HEK293 (cell line): ENCODE measurements around the gene DDT.

Experiments used
- BCL11A ChIP-seq: fragments of 450-650 bp; formaldehyde crosslinking; IDR thresholded peaks from 2 replicates; pipeline ENCODE4 v1.5.1; 2016; ENCODE audit warnings: low read depth, missing biosample characterization, missing genetic modification characterization
- GFI1B ChIP-seq: fragments of 450-650 bp; formaldehyde crosslinking; IDR thresholded peaks from 2 replicates; pipeline ENCODE4 v1.5.1; 2016; ENCODE audit warnings: missing biosample characterization, missing genetic modification characterization
- ZBTB1 ChIP-seq: fragments of 450-650 bp; formaldehyde crosslinking; IDR thresholded peaks from 2 replicates; pipeline ENCODE4 v1.5.1; 2016; ENCODE audit warnings: missing biosample characterization, missing genetic modification characterization
- ZBTB20 ChIP-seq: fragments of 450-650 bp; formaldehyde crosslinking; IDR thresholded peaks from 2 replicates; pipeline ENCODE4 v1.5.1; 2016; ENCODE audit warnings: missing biosample characterization, missing genetic modification characterization
- ZNF24 ChIP-seq: fragments of 450-650 bp; formaldehyde crosslinking; IDR thresholded peaks from 2 replicates; pipeline ENCODE4 v1.5.1; 2016; ENCODE audit warnings: missing biosample characterization, missing genetic modification characterization
- ZNF292 ChIP-seq: fragments of 450-650 bp; formaldehyde crosslinking; IDR thresholded peaks from 2 replicates; pipeline ENCODE4 v1.5.1; 2016; ENCODE audit warnings: low read depth, missing biosample characterization, missing genetic modification characterization, borderline replicate concordance
- ZNF416 ChIP-seq: fragments of 450-650 bp; formaldehyde crosslinking; IDR thresholded peaks from 2 replicates; pipeline ENCODE4 v1.5.1; 2016; ENCODE audit warnings: missing biosample characterization, missing genetic modification characterization
- TF ChIP-seq, protein P1 (sequence below): fragments of 450-650 bp; formaldehyde crosslinking; IDR thresholded peaks from 2 replicates; pipeline ENCODE4 v1.5.1; 2016; ENCODE audit warnings: missing biosample characterization, missing genetic modification characterization

DNA sequence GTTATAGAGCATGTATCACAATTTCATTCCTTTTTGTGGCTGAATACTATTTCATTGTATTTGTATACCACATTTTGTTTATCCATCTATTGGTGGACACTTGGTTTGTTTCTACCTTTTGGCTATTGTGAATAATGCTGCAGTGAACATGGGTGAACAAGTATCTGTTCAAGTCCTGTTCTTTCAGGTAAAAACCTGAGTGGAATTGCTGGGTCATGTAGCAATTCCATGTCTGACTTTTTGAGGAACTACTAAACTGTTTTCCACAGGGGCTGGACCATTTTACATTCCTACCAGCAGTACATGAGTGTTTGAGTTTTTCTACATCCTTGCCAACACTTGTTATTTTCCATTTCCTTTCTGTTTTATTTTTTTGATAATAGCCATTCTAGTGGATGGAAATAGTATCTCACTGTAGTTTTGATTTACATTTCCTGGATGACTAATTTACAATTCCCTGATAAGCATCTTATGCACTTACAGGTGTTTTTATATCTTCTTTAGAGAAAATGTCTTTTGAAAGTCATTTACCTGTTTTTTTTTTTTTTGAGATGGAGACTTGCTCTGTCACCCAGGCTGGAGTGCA is 49.1 kb upstream of the DDT start:
- no peak for TF ChIP-seq ZNF24 (tag by site-specific recombination)
- TF ChIP-seq, protein P1, sequence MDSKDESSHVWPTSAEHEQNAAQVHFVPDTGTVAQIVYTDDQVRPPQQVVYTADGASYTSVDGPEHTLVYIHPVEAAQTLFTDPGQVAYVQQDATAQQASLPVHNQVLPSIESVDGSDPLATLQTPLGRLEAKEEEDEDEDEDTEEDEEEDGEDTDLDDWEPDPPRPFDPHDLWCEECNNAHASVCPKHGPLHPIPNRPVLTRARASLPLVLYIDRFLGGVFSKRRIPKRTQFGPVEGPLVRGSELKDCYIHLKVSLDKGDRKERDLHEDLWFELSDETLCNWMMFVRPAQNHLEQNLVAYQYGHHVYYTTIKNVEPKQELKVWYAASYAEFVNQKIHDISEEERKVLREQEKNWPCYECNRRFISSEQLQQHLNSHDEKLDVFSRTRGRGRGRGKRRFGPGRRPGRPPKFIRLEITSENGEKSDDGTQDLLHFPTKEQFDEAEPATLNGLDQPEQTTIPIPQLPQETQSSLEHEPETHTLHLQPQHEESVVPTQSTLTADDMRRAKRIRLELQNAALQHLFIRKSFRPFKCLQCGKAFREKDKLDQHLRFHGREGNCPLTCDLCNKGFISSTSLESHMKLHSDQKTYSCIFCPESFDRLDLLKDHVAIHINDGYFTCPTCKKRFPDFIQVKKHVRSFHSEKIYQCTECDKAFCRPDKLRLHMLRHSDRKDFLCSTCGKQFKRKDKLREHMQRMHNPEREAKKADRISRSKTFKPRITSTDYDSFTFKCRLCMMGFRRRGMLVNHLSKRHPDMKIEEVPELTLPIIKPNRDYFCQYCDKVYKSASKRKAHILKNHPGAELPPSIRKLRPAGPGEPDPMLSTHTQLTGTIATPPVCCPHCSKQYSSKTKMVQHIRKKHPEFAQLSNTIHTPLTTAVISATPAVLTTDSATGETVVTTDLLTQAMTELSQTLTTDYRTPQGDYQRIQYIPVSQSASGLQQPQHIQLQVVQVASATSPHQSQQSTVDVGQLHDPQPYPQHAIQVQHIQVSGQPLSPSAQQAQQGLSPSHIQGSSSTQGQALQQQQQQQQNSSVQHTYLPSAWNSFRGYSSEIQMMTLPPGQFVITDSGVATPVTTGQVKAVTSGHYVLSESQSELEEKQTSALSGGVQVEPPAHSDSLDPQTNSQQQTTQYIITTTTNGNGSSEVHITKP (tag by site-specific recombination) = no peak
- TF ChIP-seq ZNF416 (tag by site-specific recombination) = no peak
- TF ChIP-seq ZNF292 (tag by site-specific recombination) = no peak
- TF ChIP-seq ZBTB1 (tag by site-specific recombination) = no peak
- no peak for TF ChIP-seq GFI1B
- no peak for TF ChIP-seq BCL11A
- TF ChIP-seq ZBTB20 (tag by site-specific recombination) = no peak
